ENCODE data around the gene PLXNB2.

DNA sequence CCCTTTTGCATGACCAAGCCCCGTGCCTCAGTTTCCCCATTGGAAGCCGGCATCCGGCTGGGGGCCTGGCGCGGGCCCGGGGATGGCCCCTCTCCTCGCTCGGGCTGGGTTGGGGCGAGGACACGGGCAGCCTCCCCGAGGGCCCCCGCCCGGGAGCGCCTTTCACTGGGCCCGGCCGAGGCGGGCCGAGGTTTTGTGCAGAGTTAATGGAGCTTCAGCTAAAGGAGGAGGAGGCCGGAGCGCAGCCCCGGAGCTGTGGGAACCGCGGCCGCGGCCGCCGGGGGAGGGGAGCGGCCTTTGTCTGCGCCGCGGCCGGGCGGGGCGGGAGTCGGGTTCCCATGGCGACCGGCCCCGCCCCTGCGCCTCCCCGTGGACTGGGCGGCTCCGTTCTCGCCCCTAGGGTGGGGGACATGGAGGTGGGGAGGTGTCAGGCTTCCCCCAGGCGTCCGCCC is 35.9 kb downstream of the PLXNB2 start:
- TF ChIP-seq, protein P1, sequence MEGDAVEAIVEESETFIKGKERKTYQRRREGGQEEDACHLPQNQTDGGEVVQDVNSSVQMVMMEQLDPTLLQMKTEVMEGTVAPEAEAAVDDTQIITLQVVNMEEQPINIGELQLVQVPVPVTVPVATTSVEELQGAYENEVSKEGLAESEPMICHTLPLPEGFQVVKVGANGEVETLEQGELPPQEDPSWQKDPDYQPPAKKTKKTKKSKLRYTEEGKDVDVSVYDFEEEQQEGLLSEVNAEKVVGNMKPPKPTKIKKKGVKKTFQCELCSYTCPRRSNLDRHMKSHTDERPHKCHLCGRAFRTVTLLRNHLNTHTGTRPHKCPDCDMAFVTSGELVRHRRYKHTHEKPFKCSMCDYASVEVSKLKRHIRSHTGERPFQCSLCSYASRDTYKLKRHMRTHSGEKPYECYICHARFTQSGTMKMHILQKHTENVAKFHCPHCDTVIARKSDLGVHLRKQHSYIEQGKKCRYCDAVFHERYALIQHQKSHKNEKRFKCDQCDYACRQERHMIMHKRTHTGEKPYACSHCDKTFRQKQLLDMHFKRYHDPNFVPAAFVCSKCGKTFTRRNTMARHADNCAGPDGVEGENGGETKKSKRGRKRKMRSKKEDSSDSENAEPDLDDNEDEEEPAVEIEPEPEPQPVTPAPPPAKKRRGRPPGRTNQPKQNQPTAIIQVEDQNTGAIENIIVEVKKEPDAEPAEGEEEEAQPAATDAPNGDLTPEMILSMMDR (conservative IDR thresholded peaks at IDR 0.05; ENCODE audit: low read depth, low read length): peak; percentile 45
- TF ChIP-seq POLR2A (IDR thresholded peaks at IDR 0.05; ENCODE audit: low read depth, low read length): no peak
- TF ChIP-seq, protein P2, sequence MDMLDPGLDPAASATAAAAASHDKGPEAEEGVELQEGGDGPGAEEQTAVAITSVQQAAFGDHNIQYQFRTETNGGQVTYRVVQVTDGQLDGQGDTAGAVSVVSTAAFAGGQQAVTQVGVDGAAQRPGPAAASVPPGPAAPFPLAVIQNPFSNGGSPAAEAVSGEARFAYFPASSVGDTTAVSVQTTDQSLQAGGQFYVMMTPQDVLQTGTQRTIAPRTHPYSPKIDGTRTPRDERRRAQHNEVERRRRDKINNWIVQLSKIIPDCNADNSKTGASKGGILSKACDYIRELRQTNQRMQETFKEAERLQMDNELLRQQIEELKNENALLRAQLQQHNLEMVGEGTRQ (IDR thresholded peaks at IDR 0.05; ENCODE audit: low read depth, low read length): no peak
